Breast epithelium (tissue), 3 donors: ENCODE results near the gene CEBPB.

Experiments
- CTCF ChIP-seq, 3 donors: fragments of 450-650 bp; IDR thresholded peaks; one replicate each; pipeline ENCODE4 v1.5.1; 2016 to 2017; ENCODE audit warnings: antibody characterized with exemption in 3 of 3, mild to moderate bottlenecking in 3 of 3, moderate library complexity in 3 of 3
- POLR2AphosphoS5 ChIP-seq, 3 donors: sonication (generic); formaldehyde crosslinking; IDR thresholded peaks; one replicate each; pipeline ENCODE4 v1.6.1; 2017; ENCODE audit warnings: antibody characterized with exemption in 3 of 3

GRCh38 chr20:50144362-50144761 lies 46.3 kb upstream of the CEBPB start:
- TF ChIP-seq POLR2AphosphoS5 (IDR thresholded peaks at IDR 0.05) (peak in 1 of 3 donors; percentile 70), CTCF (IDR thresholded peaks at IDR 0.05) (no peak)
